GM21786 (cell line): ENCODE measurements around the gene FASLG.

Experiments
- ATAC-seq: cut with Tn5 transposase; IDR thresholded peaks from one replicate; pipeline ENCODE4 v1.9.1; 2021; ENCODE audit not compliant: unreplicated experiment

The FASLG gene

DNA sequence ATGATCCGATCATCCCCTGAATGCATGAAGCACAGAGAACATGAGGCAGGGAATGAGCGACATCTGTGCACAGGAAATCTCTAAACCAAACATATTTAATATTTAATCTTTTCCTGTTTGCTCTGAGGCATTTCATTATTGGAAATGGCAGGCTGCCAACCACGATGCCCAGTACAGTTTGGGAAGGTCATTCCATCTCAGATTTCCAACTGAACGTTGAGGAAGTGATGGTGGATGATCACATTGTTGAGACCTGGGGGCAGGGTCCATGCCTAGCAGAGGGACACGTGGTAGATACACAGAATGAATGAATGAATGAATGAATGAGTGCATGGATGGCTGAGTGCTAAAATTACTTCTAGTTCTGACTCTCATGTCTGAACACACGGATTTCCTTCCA is 15.9 kb upstream of the FASLG start:
- ATAC-seq = no peak

DNA sequence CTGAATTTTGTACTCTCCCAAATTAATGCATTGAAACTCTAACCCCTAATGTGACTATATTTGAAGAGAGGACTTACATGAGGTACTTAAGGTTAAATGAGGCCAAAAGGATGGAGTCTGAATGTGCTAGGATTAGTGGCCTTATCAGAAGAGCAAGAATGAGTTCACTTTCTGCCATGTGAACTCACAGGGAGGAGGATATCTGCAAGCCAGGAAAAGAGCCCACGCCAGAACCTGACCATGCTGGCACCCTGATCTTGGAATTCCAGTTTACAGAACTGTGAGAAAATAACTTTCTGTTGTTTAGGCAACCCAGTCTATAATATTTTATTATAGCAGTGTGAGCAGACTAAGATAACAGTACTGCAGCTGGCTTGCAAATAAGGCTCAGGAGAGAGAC is 12.2 kb upstream of the FASLG start:
- ATAC-seq = no peak

- no peak for ATAC-seq
Observed at GRCh38 chr1:172647110-172647564, 11.8 kb upstream of the FASLG start.

GRCh38 chr1:172647987-172648386 is 10.9 kb upstream of the FASLG start:
- no peak for ATAC-seq

DNA sequence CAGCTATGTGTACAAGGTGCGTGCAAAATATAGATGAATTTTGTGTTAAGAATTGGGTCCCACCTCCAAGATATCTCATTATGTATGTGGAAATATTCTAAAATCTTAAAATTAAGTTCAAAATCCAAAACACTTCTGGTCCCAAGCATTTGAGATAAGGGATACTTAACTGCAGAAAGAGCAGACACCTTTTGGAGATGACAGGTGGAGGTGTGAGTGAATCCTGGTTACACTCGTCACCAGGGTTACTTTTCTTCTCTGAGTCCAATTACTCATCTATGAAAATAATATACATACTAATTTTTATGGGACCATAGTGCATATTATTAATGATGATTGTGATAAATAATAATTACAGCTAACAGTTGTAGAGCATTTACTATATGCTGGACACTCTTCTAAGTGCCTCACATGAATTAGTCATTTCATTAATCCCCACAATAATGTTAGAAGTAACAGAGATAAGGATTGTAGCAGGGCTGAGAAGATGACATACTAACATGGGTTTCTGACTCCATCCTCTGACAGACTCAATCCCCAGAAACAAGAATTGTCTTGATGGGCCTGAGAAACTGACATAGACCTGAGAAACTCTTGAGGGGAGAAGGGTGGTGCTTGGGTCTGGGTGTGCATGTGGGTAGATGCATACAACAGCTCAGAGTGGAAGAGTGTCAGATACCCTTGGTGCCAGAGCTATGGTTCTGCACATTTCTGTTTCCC is 8.3 kb upstream of the FASLG start:
- ATAC-seq = no peak

GRCh38 chr1:172653015-172653709 is 5.7 kb upstream of the FASLG start:
- ATAC-seq = no peak

GRCh38 chr1:172654535-172654934 is 4.4 kb upstream of the FASLG start:
- no peak for ATAC-seq

GRCh38 chr1:172656576-172656975 is 2.3 kb upstream of the FASLG start:
- no peak for ATAC-seq

DNA sequence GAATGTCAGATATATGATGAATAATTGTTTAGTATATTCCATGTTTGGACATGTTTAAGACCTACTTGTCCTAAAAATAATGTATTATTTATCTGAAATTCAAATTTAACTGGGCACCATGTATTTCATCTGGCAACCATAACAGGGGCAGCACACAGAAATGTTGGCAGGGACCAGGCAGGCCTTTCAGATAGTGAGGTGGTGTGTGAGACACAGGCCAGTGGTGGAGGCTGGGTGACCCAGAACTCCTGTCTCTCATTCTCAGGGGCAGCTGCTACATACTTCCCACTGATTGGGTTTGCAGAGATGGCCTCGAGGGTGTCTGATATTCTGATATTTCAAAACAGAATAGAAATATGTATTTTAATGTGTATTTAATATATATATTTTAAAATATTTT is 1.3 kb upstream of the FASLG start:
- no peak for ATAC-seq

- no peak for ATAC-seq
Observed at GRCh38 chr1:172661107-172661506, 2.2 kb downstream of the FASLG start.

DNA sequence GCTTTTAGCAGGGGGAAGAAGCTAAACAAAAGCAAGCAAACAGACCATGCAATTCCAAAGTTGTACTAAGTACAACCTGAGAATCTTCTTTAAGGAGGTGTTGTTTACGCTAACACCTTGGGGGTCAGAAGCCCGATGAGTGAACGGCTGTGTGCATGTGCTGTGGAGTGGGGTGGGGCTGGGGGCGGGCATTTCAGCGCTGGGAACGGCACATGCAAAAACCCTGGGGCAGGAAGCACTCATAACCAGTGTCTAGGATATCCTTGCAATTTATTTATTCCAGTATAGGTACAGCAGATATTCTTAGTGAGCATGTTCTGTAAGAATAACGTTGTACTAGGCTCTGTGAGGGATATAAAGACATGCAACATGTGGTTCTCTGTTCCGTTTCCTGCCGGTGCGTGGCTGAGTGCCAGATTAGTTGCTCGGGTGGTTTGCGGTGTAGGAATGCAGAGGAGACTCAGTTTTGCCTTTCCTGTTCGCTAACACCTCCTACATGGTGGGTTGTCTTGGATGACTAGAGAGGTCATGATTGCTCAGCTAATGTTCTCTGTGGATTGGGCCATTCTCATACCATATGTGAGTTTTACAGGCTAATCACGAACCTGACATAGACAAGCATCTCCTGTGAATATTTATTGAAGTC is 3.7 kb downstream of the FASLG start:
- no peak for ATAC-seq

DNA sequence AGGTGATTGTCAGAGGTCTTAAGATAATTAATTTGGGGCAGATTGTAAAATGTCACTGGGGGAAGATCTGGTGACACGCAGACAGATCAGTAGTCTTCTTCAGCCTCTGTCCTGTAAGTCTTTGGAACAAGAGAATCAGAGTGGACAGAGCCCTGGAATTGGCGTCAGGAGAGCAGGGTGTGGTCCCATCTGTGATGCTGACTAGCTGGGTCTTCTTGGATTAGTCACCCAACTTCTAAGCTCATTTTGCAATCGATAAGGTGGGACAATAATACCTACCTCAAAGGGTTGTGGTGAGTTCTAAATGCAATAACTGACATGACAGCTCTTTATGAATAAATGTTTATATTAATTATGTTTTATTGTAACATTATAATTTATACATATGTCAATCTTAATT is 4.8 kb downstream of the FASLG start:
- ATAC-seq = no peak

DNA sequence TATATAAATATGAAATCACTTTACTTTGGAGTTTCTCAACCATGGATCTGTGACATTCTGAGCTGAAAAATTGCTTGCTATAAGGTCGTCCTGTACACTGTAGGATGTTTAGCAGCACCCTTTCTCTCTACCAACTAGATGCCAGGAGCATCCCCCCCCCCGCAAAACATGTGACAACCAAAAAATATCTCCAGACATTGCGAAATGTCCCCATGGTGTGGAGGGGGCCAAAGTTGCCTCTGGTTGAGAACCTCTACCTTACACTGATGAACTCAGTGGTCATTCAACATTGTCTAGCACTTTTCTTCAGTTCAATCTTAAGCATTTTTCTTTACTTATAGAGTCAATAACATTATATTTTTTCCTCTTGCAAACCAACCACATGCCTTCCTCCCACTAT is 9.2 kb downstream of the FASLG start:
- ATAC-seq = no peak

DNA sequence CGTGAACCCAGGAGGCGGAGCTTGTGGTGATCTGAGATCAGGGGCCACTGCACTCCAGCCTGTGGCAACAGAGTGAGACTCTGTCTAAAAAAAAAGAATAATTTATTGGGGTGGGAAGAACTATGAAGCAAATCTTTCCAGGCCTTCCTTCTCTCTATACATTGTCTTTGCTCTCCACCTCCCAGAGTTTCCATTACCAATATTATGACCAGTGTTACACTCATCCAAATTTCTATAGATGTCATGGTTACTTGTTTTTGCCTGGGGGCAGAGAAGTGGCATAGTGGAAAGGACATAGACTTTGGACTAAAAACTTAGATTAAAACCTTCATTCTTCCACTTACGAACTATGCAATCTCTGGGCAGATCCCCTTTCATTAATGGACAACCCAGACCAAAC is 10.1 kb downstream of the FASLG start:
- ATAC-seq = no peak

- ATAC-seq = no peak
Observed at GRCh38 chr1:172670316-172670715, 11.4 kb downstream of the FASLG start.

GRCh38 chr1:172670791-172671190 is 11.9 kb downstream of the FASLG start:
- no peak for ATAC-seq

- no peak for ATAC-seq
Observed at GRCh38 chr1:172671591-172671990, 12.7 kb downstream of the FASLG start.

GRCh38 chr1:172672720-172673119 is 13.8 kb downstream of the FASLG start:
- no peak for ATAC-seq

GRCh38 chr1:172673761-172674160 is 14.9 kb downstream of the FASLG start:
- no peak for ATAC-seq

DNA sequence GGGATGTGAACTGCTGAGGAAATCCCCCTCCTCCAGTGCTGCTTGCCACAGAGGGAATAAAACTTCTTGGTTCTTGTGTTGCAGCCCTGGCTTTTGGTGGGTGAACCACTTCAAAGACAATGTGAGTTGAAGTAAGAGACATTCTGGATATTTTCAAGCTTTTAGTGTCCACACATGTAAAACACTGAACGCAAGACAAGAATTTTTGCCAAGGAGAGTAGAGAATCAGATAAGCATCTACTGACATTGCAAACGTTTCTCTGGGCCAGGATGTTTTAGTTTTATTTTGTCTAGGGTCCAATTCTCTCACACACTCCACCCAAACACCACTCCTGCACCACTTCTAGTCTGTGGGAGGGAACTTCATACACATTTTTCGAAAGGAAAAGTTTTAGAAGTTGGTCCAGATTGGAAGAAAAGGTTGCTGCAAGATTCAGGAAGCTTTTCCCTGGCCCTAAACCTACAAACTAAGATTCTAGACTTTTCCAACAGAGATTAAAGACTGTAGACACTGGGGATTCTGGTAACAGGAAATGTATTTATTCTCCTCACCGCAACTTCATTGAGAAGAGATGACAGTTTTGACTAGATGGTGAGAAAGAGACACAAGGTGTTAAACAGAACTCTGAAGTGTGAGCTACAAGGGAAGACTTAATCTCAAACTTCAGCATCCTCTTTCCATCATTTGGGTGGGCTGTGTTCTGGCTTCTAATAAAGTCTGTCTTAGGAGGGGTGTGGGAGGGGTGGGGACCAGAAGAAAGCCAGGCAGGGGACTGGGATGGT is 16.1 kb downstream of the FASLG start:
- ATAC-seq = no peak

GRCh38 chr1:172679000-172679772 is 20.3 kb downstream of the FASLG start:
- ATAC-seq = no peak
